ENCODE measurements around the gene CST11.

Gene CST11

GRCh38 chr20:23408957-23409356, 43.7 kb downstream of the CST11 start:
- TF ChIP-seq CEBPB (IDR thresholded peaks at IDR 0.05) (no peak), TEAD4 (IDR thresholded peaks at IDR 0.05) (no peak), MAX (IDR thresholded peaks at IDR 0.05) (no peak), TAF1 (IDR thresholded peaks at IDR 0.05; ENCODE audit: low read depth) (no peak), RAD21 (IDR thresholded peaks at IDR 0.05; ENCODE audit: low read depth) (no peak), YY1 (IDR thresholded peaks at IDR 0.05; ENCODE audit: low read depth) (no peak), REST (IDR thresholded peaks at IDR 0.05; ENCODE audit: low read depth) (no peak), USF1 (IDR thresholded peaks at IDR 0.05) (no peak), TCF12 (IDR thresholded peaks at IDR 0.05; ENCODE audit: low read depth) (no peak), EP300 (IDR thresholded peaks at IDR 0.05; ENCODE audit: borderline replicate concordance) (no peak), CREB1 (IDR thresholded peaks at IDR 0.05; ENCODE audit: low read depth) (no peak), EGR1 (IDR thresholded peaks at IDR 0.05) (no peak), ZBTB7A (IDR thresholded peaks at IDR 0.05; ENCODE audit: low read depth) (no peak), FOXM1 (IDR thresholded peaks at IDR 0.05; ENCODE audit: borderline replicate concordance, low read depth) (no peak), NFIC (IDR thresholded peaks at IDR 0.05) (no peak)

GRCh38 chr20:23407781-23408464, 44.8 kb downstream of the CST11 start:
- TF ChIP-seq TEAD4 (IDR thresholded peaks at IDR 0.05) (no peak), EP300 (IDR thresholded peaks at IDR 0.05; ENCODE audit: borderline replicate concordance) (no peak), NFIC (IDR thresholded peaks at IDR 0.05) (no peak), CREB1 (IDR thresholded peaks at IDR 0.05; ENCODE audit: low read depth) (no peak), TCF12 (IDR thresholded peaks at IDR 0.05; ENCODE audit: low read depth) (no peak), TAF1 (IDR thresholded peaks at IDR 0.05; ENCODE audit: low read depth) (no peak), USF1 (IDR thresholded peaks at IDR 0.05) (no peak), EGR1 (IDR thresholded peaks at IDR 0.05) (no peak), RAD21 (IDR thresholded peaks at IDR 0.05; ENCODE audit: low read depth) (no peak), YY1 (IDR thresholded peaks at IDR 0.05; ENCODE audit: low read depth) (no peak), FOXM1 (IDR thresholded peaks at IDR 0.05; ENCODE audit: borderline replicate concordance, low read depth) (no peak), MAX (IDR thresholded peaks at IDR 0.05) (no peak), ZBTB7A (IDR thresholded peaks at IDR 0.05; ENCODE audit: low read depth) (no peak), REST (IDR thresholded peaks at IDR 0.05; ENCODE audit: low read depth) (no peak), CEBPB (IDR thresholded peaks at IDR 0.05) (no peak)

- TF ChIP-seq TEAD4 (IDR thresholded peaks at IDR 0.05) (no peak), EGR1 (IDR thresholded peaks at IDR 0.05) (no peak), YY1 (IDR thresholded peaks at IDR 0.05; ENCODE audit: low read depth) (no peak), REST (IDR thresholded peaks at IDR 0.05; ENCODE audit: low read depth) (no peak), CEBPB (IDR thresholded peaks at IDR 0.05) (no peak), EP300 (IDR thresholded peaks at IDR 0.05; ENCODE audit: borderline replicate concordance) (no peak), RAD21 (IDR thresholded peaks at IDR 0.05; ENCODE audit: low read depth) (no peak), CREB1 (IDR thresholded peaks at IDR 0.05; ENCODE audit: low read depth) (no peak), FOXM1 (IDR thresholded peaks at IDR 0.05; ENCODE audit: borderline replicate concordance, low read depth) (no peak), NFIC (IDR thresholded peaks at IDR 0.05) (no peak)
Observed at GRCh38 chr20:23406880-23407279, 45.8 kb downstream of the CST11 start.

- TF ChIP-seq TCF12 (IDR thresholded peaks at IDR 0.05; ENCODE audit: low read depth) (no peak), ZBTB7A (IDR thresholded peaks at IDR 0.05; ENCODE audit: low read depth) (no peak), CEBPB (IDR thresholded peaks at IDR 0.05) (no peak), NFIC (IDR thresholded peaks at IDR 0.05) (no peak), EP300 (IDR thresholded peaks at IDR 0.05; ENCODE audit: borderline replicate concordance) (no peak), REST (IDR thresholded peaks at IDR 0.05; ENCODE audit: low read depth) (no peak), FOXM1 (IDR thresholded peaks at IDR 0.05; ENCODE audit: borderline replicate concordance, low read depth) (no peak), USF1 (IDR thresholded peaks at IDR 0.05) (no peak), MAX (IDR thresholded peaks at IDR 0.05) (no peak), CREB1 (IDR thresholded peaks at IDR 0.05; ENCODE audit: low read depth) (no peak), RAD21 (IDR thresholded peaks at IDR 0.05; ENCODE audit: low read depth) (no peak), TEAD4 (IDR thresholded peaks at IDR 0.05) (no peak), YY1 (IDR thresholded peaks at IDR 0.05; ENCODE audit: low read depth) (no peak), EGR1 (IDR thresholded peaks at IDR 0.05) (no peak), TAF1 (IDR thresholded peaks at IDR 0.05; ENCODE audit: low read depth) (no peak)
Observed at GRCh38 chr20:23404196-23404595, 48.5 kb downstream of the CST11 start.
